ENCODE data around the gene LCNL1. TPM values are rescaled to one million over a fixed set of nuclear protein-coding genes. Genes with fewer than 3 reads are reported as not detected.

LCNL1 gene
- total RNA-seq, 2 donors from 2014 or later: not detected

DNA sequence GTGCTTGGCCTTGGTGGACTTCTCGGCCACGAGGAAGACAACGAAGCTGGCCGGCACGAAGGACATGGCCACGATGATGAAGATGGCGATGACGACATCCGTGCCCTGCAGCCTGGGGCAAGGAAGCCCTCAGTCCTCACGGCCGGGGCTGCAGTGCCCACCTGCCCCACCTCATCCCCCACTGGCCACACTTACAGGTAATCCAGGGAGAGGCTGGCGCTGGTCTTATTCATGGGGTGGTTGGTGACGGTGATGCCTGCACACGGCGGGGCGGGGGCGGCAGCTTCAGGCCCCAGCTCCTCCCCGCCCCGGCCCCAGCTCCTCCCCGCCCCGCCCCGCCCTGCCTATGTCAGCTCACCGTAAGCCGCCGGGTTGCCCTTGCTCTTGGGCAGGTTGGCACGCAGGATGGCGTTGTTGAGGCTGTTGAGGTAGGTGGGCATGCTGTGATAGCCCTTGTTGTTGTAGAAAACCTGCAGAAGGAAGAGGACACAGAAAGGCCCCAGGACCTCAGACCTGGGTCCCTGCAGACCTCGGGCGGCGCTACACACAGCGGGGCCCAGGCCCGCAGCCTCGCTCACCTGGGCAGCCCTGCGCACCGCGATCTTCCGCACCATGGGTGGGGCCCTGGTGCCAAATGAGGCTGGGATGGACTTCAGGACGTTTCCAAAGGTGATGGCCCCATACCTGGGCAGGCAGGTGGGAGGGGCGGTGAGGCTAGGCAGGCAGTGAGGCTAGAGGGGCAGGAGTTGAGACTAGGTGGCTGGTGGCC lies 29.3 kb downstream of the LCNL1 start:
- no peak for DNase-seq
- WGBS, 2 donors: 90 to 93% methylated on average over 27 to 38 of the region's 39 CpGs
- Histone ChIP-seq H3K27me3 (no peaks in the 10 kb centered on the region), H3K9me3 (no peaks in the 10 kb centered on the region), H3K36me3 (replicated peaks in 1 of 2; ENCODE audit: insufficient read depth in 1 of 2, low read depth in 2 of 2) (peaks cover 0 to 3% of the 10 kb centered on the region in 2 donors), H3K27ac (no peak overlapping the region), H3K4me1 (no peaks in the 10 kb centered on the region), H3K4me3 (no peak overlapping the region)
- no peak for TF ChIP-seq POLR2A (IDR thresholded peaks at IDR 0.05)
- TF ChIP-seq, protein P1, sequence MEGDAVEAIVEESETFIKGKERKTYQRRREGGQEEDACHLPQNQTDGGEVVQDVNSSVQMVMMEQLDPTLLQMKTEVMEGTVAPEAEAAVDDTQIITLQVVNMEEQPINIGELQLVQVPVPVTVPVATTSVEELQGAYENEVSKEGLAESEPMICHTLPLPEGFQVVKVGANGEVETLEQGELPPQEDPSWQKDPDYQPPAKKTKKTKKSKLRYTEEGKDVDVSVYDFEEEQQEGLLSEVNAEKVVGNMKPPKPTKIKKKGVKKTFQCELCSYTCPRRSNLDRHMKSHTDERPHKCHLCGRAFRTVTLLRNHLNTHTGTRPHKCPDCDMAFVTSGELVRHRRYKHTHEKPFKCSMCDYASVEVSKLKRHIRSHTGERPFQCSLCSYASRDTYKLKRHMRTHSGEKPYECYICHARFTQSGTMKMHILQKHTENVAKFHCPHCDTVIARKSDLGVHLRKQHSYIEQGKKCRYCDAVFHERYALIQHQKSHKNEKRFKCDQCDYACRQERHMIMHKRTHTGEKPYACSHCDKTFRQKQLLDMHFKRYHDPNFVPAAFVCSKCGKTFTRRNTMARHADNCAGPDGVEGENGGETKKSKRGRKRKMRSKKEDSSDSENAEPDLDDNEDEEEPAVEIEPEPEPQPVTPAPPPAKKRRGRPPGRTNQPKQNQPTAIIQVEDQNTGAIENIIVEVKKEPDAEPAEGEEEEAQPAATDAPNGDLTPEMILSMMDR (IDR thresholded peaks at IDR 0.05): no peak
- intact Hi-C loops (cut with DNase I): no loop called here
- no peak for ATAC-seq

DNA sequence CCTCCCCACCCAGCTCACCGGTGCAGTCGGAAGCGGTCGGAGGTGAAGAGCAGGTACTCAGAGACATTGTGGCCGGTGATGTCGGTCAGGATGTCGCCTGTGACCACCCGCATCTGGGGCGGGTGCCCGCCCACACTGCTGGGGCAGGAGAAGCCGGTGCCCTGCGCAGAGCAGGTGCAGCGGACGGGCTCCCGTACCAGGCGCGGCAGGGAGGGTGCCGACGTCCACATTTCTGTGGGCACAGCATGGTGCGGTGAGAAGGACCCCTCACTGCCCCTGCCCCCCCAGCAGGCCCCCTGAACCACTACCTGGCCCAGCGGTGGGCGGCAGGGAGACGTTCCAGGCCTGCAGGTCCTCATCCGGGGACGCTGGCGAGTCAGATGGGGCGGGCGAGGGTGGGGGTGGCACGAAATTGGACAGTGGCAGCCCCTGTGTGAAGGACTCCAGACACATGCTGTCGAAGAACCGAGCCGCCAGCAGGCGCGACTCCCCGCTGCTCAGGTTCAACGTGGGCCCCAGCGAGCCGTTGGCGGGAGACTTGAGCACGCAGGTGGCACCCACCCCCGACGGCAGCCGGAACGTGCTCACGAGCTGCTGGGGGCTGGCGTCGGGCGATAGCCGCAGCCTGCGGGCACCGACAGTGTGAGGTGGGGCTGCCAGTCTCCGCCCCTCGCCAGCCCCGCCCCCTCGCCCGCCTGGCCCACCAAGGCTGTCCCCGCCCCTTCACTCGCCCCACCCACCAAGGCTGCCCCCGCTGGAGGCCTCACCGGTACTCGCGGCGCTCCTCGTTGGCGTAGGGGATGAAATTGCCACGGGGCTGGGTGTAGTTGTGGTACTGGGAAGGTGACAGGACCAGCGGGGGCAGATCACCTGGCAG lies 30.1 kb downstream of the LCNL1 start:
- H3K27ac ChIP-seq: no peak overlapping the region
- H3K4me1 ChIP-seq: no peaks in the 10 kb centered on the region
- H3K4me3 ChIP-seq: no peak overlapping the region
- ATAC-seq (no peak), DNase-seq (no peak)
- H3K36me3 ChIP-seq (replicated peaks in 1 of 2; ENCODE audit: insufficient read depth in 1 of 2, low read depth in 2 of 2): peaks cover 0 to 5% of the 10 kb centered on the region in 2 donors
- H3K27me3 ChIP-seq: no peaks in the 10 kb centered on the region
- intact Hi-C loops (cut with DNase I): no loop called here
- WGBS, 2 donors: 90 to 98% methylated on average over 15 to 49 of the region's 67 CpGs
- H3K9me3 ChIP-seq: no peaks in the 10 kb centered on the region
- TF ChIP-seq POLR2A (IDR thresholded peaks at IDR 0.05): no peak
- TF ChIP-seq, protein P1 (IDR thresholded peaks at IDR 0.05): no peak

DNA sequence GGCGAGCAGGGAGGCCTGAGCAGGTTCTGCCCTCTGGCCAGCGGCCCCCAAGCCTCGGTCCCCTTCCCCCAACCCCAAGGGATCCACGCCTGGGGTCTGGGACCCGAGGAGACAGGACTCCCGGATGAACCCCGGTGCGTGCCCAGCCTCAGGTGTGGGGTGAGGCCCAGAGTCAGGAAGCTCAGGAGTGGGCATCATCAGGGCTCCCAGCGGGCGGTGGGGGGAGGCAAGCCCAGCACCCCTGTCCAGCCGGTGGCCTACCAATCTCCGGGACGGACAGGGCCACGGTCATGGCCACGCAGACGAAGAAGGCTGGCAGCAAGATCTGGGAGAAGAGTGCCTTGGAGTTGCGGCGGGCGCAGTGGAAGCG lies 30.8 kb downstream of the LCNL1 start:
- no peaks in the 10 kb centered on the region for H3K27me3 ChIP-seq
- H3K4me1 ChIP-seq: no peaks in the 10 kb centered on the region
- no peak for ATAC-seq
- intact Hi-C loops (cut with DNase I): no loop called here
- H3K9me3 ChIP-seq: no peaks in the 10 kb centered on the region
- no peak overlapping the region for H3K27ac ChIP-seq
- TF ChIP-seq, protein P1 (IDR thresholded peaks at IDR 0.05): no peak
- no peak for TF ChIP-seq POLR2A (IDR thresholded peaks at IDR 0.05)
- no peak for DNase-seq
- H3K4me3 ChIP-seq: no peak overlapping the region
- peaks cover 0 to 5% of the 10 kb centered on the region in 2 donors for H3K36me3 ChIP-seq (replicated peaks in 1 of 2; ENCODE audit: insufficient read depth in 1 of 2, low read depth in 2 of 2)
- 97 to 100% methylated on average over 5 to 17 of the region's 20 CpGs for WGBS, 2 donors

DNA sequence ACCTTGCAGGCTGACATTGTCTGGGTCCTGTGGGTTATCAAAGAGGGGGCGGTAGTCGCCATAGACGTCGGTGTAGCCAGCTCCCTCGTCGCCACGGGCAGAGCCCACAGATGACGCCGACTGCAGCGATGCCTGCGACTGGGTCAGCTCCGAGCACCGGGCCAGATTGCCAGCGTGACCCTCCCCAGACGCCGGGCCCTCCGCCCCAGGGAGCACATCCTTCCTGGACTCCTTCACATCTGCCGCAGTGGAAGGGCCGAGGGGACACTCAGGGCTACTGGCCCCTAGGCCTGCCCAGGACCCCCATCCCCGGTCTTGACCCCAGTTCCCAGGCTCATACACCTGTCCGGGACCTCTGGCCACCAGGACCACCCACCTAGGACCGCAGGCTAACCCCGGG lies 31.4 kb downstream of the LCNL1 start:
- Histone ChIP-seq H3K27ac (no peak overlapping the region), H3K9me3 (no peaks in the 10 kb centered on the region), H3K4me3 (no peak overlapping the region), H3K36me3 (replicated peaks in 1 of 2; ENCODE audit: insufficient read depth in 1 of 2, low read depth in 2 of 2) (peaks cover 0 to 5% of the 10 kb centered on the region in 2 donors), H3K27me3 (no peaks in the 10 kb centered on the region), H3K4me1 (no peaks in the 10 kb centered on the region)
- ATAC-seq (no peak), DNase-seq (no peak)
- TF ChIP-seq, protein P1 (IDR thresholded peaks at IDR 0.05): no peak
- TF ChIP-seq POLR2A (IDR thresholded peaks at IDR 0.05): no peak
- WGBS, 2 donors: 88 to 90% methylated on average over 9 to 20 of the region's 23 CpGs
- intact Hi-C loops (cut with DNase I): no loop called here
